NCI-H1694 treated with DMSO at 0.1 percent for 48 hours (cell line): ENCODE results near the gene ASB18.
"Not testable (repeated sequence)": the region's sequence is repeated elsewhere in the genome, so short reads cannot be mapped to it uniquely, and the experiment has no call there.

Source experiments
- DNase-seq: peaks from one replicate; lab custom pipeline; 2025; lab: John Stamatoyannopoulos, UW

Gene ASB18, protein sequence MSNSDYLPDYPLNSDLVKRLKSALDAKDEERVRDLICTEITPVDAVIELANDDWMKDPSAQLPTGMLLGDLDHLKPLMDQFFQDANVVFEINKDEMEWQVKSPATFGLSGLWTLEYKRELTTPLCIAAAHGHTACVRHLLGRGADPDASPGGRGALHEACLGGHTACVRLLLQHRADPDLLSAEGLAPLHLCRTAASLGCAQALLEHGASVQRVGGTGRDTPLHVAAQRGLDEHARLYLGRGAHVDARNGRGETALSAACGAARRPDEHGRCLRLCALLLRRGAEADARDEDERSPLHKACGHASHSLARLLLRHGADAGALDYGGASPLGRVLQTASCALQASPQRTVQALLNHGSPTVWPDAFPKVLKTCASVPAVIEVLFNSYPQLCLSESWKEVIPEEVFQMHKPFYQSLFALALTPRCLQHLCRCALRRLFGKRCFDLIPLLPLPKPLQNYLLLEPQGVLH

DNA sequence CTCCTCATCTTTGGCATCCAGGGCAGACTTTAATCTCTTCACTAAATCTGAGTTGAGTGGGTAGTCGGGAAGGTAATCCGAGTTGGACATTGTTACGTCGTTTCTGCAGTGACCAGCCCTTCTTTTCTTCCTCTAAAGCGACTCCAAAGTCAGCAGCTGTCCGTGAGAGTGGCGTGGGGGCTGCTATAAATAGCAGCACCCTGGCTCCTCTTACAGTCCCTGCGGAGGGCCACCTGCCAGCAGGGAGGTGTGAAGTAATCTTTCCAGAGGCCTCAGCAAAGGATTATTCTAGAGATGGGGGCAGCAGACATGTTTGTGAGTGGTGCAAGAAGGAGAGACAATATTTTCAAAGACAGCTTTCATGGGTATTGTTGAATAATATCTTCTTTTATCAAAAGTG is at the start of gene ASB18:
Gene ASB18, minus strand, starts transcription at position 151 of the 400 bp plus-strand sequence. Its CDS starts 61 bp downstream, at position 90.
- DNase-seq, result no peak

DNA sequence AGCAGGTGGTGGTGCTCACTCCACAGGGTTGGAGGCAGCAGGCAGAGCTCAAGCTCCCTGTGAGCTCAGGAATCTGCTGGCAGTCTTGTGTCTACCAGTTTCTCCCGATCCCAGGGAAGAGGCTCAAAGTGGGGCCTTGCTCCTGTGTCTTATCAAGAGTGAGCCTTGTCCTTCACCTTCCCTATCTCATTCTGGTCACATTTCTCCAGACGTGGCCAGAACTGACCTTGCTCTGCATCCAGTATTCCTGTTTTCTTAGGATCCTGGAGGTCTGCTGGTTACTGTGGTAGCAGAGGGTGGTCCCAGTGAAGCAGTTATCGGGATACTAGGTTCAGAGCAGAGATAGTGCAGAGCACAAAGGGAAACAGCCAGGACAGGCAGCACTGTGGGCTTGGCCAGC is 47.1 kb upstream of the ASB18 start:
- no peak for DNase-seq

DNA sequence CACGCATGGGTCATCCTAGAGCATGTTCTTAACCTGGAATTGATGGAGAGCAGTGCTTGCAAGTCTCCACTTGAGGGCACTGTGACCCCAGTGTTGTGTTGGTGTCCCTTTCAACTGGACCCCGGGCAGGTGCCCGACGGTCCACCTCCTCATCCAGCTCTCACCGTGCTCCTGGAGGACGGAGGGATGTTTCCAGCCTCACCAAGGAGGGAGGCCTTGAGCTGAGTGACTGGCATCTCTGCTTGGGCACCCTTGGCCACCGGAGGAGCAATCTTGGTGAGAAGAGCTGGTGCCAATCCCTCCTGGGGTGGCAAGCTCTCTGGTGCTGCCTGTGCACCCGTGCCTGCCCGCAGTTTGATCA is 45.4 kb upstream of the ASB18 start:
- DNase-seq, result peak; percentile 9

DNA sequence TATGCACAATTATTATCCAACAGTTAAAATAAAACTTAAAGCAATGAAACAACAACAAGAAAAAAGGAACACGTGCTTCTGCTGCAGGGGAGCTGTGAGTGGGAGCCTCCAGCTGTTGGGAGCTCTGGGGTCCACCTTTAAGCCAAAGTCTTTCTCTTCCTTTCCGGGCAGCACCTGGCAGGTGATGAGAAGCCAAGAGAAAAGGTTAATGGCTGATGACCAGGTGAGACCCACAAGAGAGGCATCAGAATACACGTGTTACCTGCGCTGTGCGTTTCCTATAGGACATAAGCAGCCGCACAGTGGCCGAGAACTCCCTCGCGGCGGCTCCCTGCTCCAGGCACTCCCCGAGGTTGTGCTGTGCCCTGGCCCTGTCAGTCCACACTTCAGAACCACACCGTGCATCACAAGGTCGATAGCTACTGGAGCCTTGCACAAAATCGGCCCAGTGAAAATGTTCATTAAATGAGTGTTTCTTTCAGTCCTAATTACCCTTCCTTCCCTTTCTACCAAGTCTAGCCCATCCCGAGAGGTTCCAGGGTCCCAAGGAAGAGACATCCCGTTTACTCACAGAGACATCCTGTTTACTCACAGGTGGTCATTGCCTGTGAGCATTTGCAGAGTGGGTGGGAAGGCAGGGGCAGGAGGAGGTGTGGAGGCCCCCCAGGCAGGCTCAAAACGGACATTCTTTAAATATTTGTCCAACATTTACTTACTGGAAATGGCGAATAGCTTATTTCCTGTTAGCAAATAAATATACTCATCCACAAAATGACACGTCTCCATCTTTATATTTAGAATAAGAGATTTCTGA is 44.9 kb upstream of the ASB18 start:
- DNase-seq, result no peak

DNA sequence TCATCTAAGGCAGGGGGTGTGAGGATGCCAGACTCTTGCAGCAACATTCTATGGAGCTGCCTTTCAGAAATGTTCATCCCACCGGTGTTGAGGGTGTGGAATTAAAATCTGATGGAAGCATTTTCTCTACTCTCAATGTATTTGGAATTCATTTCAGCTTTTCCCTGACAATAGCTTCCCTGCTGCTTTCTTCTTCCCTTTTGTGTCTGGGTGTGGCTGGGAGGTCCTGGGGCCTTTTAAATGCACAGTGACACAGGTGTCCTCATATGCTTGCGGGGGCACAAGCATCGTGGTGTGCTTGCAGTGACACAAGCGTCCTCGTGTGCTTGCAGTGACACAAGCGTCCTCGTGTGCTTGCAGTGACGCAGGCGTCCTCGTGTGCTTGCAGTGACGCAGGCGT is 43.4 kb upstream of the ASB18 start:
- DNase-seq, result no peak

DNA sequence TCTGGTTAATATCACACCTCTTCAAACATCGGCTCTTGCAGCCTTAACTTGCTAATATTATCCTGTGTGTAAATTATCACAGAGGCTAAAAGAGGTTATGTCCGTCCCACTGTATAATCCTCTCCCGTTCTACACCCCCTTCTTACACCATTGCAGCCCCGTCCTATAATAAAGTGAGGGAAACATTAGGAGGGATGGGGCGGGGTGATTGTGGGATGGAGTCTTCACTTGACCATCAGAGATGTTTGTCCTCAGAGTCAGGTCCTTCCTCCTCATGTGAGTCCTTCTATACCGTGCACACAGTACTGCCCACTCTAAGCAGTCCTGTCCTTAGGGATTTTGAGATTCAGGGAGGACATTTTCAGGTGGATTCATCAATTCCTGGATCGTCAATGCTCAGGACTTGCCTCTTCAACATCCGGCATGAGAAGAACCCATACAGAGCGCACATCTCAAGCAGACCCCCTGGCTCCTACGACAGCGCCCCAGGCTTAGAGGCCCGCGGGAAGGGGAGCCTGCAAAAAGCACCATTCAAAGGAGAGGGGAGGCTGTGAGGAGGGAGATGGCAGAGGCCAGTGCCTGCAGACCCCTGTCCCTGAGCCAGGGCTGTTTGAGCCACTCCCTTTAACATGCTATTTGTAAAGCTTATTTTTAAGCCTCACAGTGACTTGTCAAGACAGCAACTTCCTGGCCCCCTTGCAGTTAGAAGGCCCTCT is 42.8 kb upstream of the ASB18 start:
- DNase-seq, result no peak

DNA sequence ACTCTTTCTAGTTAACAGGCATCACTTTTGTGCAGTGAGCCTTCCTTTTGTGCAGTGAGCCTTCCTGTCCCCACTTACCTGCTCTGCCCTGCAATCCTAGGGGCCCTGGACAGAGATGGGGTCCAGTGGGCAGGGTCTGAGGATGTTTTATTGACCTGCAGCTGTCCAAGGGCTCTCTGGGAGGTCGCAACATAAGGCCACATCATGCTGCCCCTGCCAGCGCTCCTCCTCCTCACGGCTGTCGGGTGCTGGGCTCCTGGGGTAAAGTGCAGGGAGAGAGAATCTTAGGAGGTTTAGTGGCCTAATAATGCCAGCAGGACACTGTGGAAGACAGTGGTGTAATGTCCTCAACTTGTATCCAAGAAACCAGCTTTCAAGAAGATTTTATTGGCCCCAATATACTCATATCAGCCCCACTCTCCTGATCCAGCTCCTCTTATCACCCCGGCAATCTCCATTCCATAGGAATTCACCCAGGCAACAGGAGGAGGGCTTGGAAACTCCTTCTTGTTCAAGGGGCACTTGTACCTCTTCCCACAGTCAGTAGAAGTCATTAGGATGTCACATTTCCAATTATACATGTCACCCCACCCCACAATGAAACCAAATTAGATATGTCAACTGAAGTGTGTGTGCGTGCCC is 41.9 kb upstream of the ASB18 start:
- DNase-seq, result no peak

DNA sequence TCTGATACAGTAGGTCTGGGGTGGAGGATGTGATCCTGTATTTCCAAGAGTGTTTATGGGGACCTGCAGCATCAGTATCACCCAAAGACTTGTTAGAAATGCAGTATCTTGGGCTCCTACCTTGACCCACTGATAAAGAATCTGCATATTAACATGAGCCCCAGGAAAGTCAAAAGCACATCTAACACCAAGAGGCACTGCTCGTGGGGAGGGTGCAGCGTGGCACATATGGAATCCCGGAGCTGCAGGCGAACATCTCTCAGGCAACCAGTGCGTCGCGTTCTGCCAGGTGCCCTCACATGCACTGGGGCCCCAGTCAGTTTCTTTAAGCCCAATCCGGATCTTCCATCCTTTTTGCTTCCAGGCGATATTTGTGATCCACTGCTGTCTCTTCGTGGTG is 41.3 kb upstream of the ASB18 start:
- DNase-seq, result no peak

DNA sequence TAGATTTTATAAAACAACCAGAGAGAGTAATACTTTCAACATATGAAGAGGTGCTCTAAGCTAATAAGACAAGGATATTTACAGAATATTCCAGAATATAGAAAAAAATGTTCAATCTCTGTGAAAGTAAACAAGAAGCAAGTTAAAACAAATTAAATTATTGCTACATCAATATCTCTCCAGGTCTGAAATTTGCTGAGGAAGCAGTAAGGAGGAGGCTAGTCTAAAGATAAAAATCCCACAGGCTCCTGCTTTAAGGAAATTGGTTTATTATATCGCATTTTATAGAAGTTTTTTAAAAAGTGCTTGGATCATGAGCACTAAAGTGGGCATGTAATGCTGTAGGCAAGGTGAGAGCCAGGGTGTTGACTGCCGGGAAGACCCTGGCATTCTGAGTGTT is 39.7 kb upstream of the ASB18 start:
- no peak for DNase-seq

DNA sequence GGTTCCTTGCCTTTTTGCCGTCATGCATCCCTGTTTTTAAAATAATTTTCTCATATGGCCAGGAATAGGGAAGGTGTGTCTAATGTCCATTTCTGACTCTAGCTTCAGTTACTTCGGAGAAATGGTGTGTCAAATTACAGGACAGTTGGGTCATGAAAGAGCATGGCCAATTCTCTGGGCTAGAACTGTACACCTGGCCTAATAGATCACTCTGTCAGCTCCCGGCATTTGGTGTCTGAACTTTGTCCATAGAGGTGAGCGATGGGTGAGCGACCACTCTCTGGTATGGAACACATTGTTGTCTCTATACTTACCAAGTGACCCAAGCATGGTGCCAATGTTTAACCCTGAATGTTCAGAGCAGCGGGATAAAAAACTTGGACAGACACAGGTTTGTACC is 38.3 kb upstream of the ASB18 start:
- no peak for DNase-seq

DNA sequence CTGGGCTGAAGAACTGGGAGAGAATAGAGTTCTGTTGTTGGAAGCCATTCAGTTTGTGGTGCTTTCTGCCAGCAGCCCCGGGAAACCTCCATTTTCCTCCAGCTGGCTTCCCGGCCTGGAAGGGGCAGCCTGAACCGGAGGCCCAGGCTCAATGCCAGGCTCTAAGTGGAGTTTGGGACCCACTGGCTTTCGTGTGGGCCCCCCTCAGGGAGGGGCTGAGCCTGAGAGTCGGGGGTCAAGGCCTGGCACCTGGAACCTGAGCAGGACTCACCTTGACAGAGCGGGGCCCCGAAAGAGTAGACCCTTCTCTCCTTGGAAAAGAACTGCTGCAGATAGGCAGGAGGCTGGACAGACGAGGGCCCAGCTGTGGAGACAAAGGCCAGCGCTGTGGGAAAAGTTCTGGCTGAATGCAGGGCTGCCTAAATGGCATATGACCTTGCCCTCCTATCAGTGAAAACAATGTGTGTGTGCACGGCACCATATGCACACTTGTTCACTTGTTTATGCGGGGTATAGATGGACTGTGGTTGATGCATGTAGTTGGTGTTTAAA is 34.8 kb upstream of the ASB18 start:
- no peak for DNase-seq

DNA sequence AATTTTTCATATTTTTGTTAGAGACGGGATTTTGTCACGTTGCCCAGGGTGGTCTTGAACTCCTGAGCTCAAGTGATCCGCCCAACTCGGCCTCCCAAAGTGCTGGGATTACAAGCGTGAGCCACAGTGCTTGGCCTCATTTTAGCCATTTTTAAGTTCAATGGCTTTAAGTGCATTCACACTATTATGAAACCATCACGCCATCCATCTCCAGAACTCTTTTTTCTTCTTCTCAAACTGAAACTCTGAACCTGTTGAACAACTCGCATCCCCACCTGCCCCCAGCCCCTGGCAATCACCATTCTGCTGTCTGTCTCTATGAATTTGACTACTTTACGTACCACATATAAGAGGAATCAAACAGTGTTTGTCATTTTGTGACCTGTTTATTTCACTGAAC is 31.3 kb upstream of the ASB18 start:
- DNase-seq, result no peak

DNA sequence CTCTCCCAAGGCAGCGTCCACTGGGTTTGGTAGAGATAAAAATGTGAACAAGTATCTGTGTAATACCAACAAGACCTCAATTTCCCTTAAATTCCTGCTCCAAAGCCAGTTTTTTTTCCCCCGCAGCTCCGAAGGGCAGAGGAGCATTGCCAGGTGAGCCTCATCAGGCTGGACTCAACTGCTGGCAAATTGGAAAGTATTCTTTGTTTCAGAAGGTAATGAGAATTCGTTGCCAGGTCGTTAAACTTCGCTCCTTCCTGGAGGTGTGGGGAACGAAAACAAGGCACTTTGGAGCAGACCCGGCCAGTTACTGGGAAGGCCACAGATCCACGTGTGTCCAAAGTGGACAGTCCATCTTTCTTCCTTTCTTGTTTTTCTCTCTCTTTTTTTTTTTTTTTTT is 30.4 kb upstream of the ASB18 start:
- no peak for DNase-seq

DNA sequence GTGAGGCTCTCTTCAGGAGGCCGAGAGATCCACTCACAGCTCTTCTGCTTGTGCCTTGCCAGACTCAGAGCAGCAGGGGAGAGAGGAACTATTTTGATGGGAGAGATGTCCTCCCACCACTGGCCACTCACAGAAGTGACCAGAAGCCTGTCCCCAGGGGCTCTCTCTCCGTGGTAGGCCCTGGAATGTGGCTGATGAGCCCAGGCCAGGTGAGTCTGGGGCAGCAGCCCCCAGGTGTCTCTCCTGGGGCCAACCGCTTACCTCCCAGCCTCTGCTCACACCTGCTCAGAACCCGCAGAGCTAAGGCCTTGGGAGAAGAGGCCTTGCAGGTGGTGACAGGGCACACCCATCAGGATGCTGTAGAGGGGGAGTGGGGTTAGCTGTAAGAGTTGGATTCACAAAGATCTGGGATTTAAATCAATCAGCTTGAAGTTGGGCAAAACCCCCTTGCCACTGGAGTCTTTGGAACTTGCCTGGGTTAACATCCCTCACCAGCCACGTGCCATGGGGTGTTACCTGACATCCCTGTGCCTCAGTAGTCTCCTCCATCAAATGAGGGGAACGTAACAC is 29.1 kb upstream of the ASB18 start:
- DNase-seq, result no peak

DNA sequence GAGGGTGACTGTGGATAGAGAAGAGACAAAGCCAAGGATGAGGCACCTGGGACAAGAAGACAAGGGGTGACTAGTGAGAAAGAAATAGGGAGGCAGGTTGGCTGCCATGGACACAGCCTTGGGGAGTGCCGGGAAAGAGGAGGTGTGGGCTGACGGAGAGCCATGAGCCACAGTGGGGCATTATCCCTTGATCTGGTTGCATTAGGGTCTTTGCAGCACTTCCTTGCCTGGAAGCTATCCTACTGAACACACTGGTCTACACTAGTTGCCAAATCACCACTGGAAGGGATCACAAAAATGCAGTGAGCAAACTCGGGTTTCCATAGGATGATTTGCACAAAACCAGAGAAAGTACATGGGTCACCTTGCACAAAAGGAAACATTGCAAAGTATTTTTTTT is 27.7 kb upstream of the ASB18 start:
- no peak for DNase-seq

DNA sequence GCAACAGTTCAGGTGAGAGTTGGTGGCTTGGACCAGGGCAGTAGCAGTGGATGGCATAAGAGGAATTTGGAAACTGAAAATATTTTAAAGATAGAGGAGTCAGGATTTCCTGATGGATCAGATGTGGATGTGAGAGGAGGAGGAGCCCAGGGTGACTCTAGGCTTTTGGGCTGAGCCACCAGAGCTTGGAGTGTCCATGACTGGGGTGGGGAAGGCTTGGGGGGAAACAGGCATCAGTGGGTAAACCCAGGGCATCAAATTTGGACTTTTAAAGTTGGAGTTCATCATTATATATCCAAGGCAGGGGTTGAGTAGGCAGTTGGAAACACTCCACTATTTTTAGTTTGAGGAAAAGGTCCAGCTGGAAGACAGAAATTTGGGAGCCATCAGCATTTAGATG is 27.3 kb upstream of the ASB18 start:
- no peak for DNase-seq

DNA sequence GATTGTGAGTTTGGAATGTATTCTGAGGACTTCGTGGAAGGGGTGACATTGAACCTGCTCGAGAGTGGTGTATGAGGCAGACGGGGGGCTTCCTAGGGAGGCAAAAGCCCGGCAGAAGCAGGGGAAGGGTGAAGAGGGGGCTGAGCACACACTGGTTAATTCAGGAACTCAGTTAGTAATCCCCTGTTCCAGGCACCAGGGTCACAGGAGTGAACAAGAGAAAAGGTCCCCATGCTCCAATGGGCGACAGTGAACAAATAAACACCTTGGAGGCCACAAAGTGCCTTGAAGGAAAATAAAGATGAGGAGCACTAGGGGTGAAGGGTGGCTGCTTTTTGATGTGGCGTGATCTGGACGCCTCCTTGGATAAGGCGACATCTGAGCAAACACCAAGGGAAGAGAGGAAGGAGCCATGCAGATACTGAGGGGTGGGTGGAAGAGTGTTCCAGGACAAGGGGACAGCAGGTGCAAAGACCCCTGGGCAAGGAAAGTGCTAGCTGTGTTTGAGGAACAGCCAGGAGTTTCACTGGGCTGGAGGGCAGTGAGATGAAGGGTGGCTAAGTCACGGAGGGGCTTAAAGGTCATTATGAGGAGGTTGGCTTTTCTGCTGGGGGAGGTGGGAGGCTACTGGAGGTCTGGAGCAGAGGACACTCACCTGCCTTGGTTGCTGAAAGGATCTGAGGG is 26.7 kb upstream of the ASB18 start:
- no peak for DNase-seq

DNA sequence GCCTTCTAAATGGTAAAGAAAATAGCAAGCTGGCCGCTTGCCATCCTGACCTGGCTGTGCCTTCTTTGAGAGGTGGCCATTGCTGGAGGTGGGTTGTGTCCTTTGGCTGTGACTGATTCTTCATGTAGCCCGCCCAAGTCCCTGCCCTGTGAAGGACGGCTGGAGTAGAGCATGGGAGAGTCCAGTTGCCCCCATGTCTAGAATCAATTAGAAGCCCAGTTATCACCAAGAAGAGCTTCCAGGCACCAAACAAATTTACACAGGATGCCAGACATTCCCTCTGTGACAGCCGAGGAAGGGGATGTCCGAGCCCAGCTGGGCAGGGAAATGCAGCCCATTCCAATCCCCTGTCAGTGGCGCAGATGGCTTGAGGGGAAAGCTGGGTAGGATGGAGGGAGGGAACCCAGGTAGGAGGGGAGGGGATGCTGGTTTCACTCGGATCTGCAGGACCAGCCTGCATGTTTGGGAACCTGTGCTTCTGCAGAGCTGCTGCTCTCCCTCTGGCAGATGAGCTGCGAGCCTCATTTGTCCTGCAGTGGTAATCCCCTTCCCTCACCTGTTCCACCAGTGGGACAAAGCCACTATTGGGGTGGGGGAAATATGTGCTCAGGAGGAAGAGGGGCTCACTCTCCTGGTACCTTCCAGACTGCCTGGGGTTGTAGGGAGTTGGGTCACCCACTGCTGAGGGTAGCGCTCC is 25.7 kb upstream of the ASB18 start:
- no peak for DNase-seq

DNA sequence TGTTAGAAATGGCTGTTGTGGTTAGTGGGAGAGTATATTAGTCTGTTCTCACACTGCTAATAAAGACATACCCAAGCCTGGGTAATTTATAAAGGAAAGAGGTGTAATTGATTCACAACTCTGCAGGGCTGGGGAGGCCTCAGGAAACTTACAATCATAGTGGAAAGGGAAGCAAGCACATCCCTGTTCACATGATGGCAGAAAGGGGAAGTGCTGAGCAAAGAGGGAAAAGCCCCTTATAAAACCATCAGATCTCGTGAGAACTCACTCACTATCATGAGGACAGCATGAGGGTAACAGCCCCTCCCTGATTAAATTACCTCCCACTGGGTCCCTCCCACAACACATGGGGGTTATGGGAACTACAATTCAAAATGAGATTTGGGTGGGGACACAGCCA is 24.2 kb upstream of the ASB18 start:
- DNase-seq, result not testable (repeated sequence)

DNA sequence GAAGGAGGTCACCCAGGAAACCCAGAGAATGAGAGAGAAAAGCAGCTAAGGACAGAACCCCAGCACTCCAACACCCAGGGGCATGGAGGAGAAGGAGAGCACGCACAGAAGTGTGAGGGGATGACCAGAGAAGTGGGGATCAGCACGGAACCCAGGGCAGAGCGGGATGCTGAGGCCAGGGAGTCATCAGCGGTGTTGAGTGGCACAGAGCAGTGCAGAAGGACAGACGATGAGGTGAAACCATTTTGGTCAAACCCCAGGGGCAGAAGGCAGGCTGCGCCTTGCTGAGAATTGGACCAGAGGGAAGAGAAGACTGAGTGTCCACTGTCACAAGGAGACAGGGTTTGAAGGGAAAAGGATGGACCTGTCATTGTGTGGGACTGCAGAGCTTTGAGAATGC is 23.4 kb upstream of the ASB18 start:
- no peak for DNase-seq
